Endothelial cell of umbilical vein (primary cell): ENCODE measurements around the gene POLR3B. TPM values are rescaled to one million over a fixed set of nuclear protein-coding genes. Genes with fewer than 3 reads are reported as not detected.

Source experiments
- BruUV-seq: library from RNA; stranded (reverse); fragments of 400-500 nt; replicated peaks from 2 replicates; lab custom pipeline; 2021; lab: Mats Ljungman, UMichigan
- CTCF ChIA-PET: fragments of 300-600, 350-600 bp; sonication (Branson Sonifier 250); formaldehyde crosslinking; loops from one replicate; lab custom pipeline; 2021; ENCODE audit warnings: antibody characterized with exemption, inconsistent platforms; lab: Charles Lee
- POLR2A ChIA-PET: fragments of 300-600, 350-600 bp; sonication (Branson Sonifier 250); formaldehyde crosslinking; loops from one replicate; lab custom pipeline; 2021; ENCODE audit warnings: antibody characterized with exemption, inconsistent platforms; lab: Charles Lee
- DNase-seq: peaks from one replicate; pipeline ENCODE4 v3.0.0-alpha.2; 2011; ENCODE audit warnings: low read depth, low spot score
- FAIRE-seq: peaks from 2 replicates; lab custom pipeline; 2011; peaks lifted over from hg19 to GRCh38; lab: Jason Lieb, UNC
- H2AFZ ChIP-seq: 2 replicates; pipeline ENCODE4 v1.6.0; 2012; ENCODE audit warnings: low read depth, low read length, control low read depth, inconsistent platforms
- H3K27ac ChIP-seq: 2 replicates; pipeline ENCODE4 v1.5.1; 2011; ENCODE audit warnings: low read depth, mild to moderate bottlenecking, control low read depth, low read length, moderate library complexity; ENCODE audit not compliant: insufficient read depth
- H3K27me3 ChIP-seq, 2 experiments: 2 replicates each; pipeline versions ENCODE4 v1.6.0 to v1.6.1; 2011; ENCODE audit warnings: low read length in 2 of 2, mixed read lengths in 1 of 2; ENCODE audit not compliant: control insufficient read depth in 2 of 2, insufficient read depth in 2 of 2
- H3K36me3 ChIP-seq, 2 experiments: 2 replicates in 1 of 2; 3 replicates in 1 of 2; pipeline ENCODE4 v1.5.1; 2011; ENCODE audit warnings: low read length in 2 of 2, mild to moderate bottlenecking in 1 of 2, moderate library complexity in 1 of 2; ENCODE audit not compliant: control insufficient read depth in 2 of 2, insufficient read depth in 2 of 2; ENCODE audit errors: extremely low read depth in 1 of 2
- H3K4me1 ChIP-seq: 3 replicates; pipeline ENCODE4 v1.5.1; 2011; ENCODE audit warnings: mild to moderate bottlenecking, low read length; ENCODE audit not compliant: control insufficient read depth, insufficient read depth; ENCODE audit errors: extremely low read depth
- H3K4me2 ChIP-seq: 2 replicates; pipeline ENCODE4 v1.6.1; 2011; ENCODE audit warnings: low read length, control low read depth, mixed read lengths; ENCODE audit not compliant: insufficient read depth
- H3K4me3 ChIP-seq, 3 experiments: fragments of 200-600 bp in 1 of 3; sonication (generic), shearing (Covaris generic) in 1 of 3; replicated peaks in 1 of 3; 2 replicates each; pipeline ENCODE4 v1.5.1; 2011 to 2016; ENCODE audit warnings: control low read depth in 3 of 3, low read length in 3 of 3, mild to moderate bottlenecking in 2 of 3, inconsistent platforms in 1 of 3, low read depth in 1 of 3, moderate library complexity in 1 of 3; ENCODE audit not compliant: insufficient read depth in 1 of 3
- H3K79me2 ChIP-seq: 2 replicates; pipeline ENCODE4 v1.6.0; 2012; ENCODE audit warnings: low read length, inconsistent platforms; ENCODE audit not compliant: control insufficient read depth, insufficient read depth
- H3K9ac ChIP-seq: replicated peaks from 2 replicates; pipeline ENCODE3; 2011; ENCODE audit warnings: low read length, control low read depth; ENCODE audit not compliant: insufficient read depth; ENCODE audit errors: extremely low read depth
- H3K9me1 ChIP-seq: replicated peaks from 3 replicates; pipeline ENCODE4 v1.6.0; 2011; ENCODE audit warnings: mild to moderate bottlenecking, low read length; ENCODE audit not compliant: control insufficient read depth, insufficient read depth; ENCODE audit errors: extremely low read depth
- H3K9me3 ChIP-seq: replicated peaks from 2 replicates; pipeline ENCODE4 v1.5.1; 2012; ENCODE audit warnings: low read length, inconsistent platforms; ENCODE audit not compliant: control insufficient read depth, insufficient read depth
- H4K20me1 ChIP-seq: replicated peaks from 2 replicates; pipeline ENCODE3; 2011; ENCODE audit warnings: mild to moderate bottlenecking, low read length; ENCODE audit not compliant: control insufficient read depth, insufficient read depth; ENCODE audit errors: extremely low read depth
- CTCF ChIP-seq, 2 donors: IDR thresholded peaks; 1 replicate in 1 of 2; 2 replicates in 1 of 2; pipeline ENCODE4 v1.5.1; 2011; ENCODE audit warnings: low read length in 2 of 2, mild to moderate bottlenecking in 2 of 2, moderate library complexity in 2 of 2, control low read depth in 1 of 2, inconsistent platforms in 1 of 2, low read depth in 1 of 2; ENCODE audit not compliant: insufficient read depth in 1 of 2; ENCODE audit errors: extremely low read depth in 1 of 2
- GATA2 ChIP-seq: IDR thresholded peaks from 2 replicates; pipeline ENCODE4 v1.7.0; 2011; ENCODE audit warnings: low read depth, mild to moderate bottlenecking, moderate library complexity, mixed read lengths, low read length; ENCODE audit not compliant: insufficient read length, insufficient read depth
- JUN ChIP-seq: IDR thresholded peaks from 2 replicates; pipeline ENCODE4 v1.6.1; 2011; ENCODE audit warnings: borderline replicate concordance, low read depth; ENCODE audit not compliant: insufficient read length, insufficient read depth
- MYC ChIP-seq: IDR thresholded peaks from one replicate; pipeline ENCODE4 v1.6.1; 2011; ENCODE audit warnings: mild to moderate bottlenecking, low read depth, low read length
- POLR2A ChIP-seq: IDR thresholded peaks from 2 replicates; pipeline ENCODE4 v1.6.1; 2012; ENCODE audit warnings: low read depth, mild to moderate bottlenecking, control low read depth, low read length
- POLR2AphosphoS5 ChIP-seq: IDR thresholded peaks from 2 replicates; pipeline ENCODE4 v1.6.1; 2012; ENCODE audit warnings: low read depth, mild to moderate bottlenecking, control low read depth, low read length, moderate library complexity; ENCODE audit not compliant: insufficient read depth
- dilution Hi-C: fragments of 300-500 bp; cut with MboI; formaldehyde crosslinking; loops from one replicate; pipeline ENCODE4 v1.15.0; 2019; ENCODE audit warnings: low sequenced_read_pairs; ENCODE audit not compliant: extremely low pct_ligation_motif_present
- intact Hi-C: fragments of 100-400 bp; cut with micrococcal nuclease; formaldehyde crosslinking; loops from one replicate; pipeline ENCODE4 v1.10.0; 2022
- polyA plus RNA-seq, 4 experiments: library from polyadenylated mRNA; depleted of rRNA in 3 of 4; stranded (reverse) in 3 of 4; unstranded in 1 of 4; fragments of >200 nt; gene quantifications; 2 replicates each; pipeline versions ENCODE4 v1.2.1 to v1.2.3, GENCODE V29; 2011 to 2012; ENCODE audit warnings: missing spikeins in 1 of 4
- total RNA-seq: library from RNA; stranded (reverse); gene quantifications from 2 replicates; pipeline ENCODE4 v1.2.3, GENCODE V29; 2021

Gene POLR3B
- total and polyA plus RNA-seq, 2 donors (not counting 3 experiments of a cell fraction or from before 2014, with no cell fraction given), result 6.0 to 12.3 TPM

DNA sequence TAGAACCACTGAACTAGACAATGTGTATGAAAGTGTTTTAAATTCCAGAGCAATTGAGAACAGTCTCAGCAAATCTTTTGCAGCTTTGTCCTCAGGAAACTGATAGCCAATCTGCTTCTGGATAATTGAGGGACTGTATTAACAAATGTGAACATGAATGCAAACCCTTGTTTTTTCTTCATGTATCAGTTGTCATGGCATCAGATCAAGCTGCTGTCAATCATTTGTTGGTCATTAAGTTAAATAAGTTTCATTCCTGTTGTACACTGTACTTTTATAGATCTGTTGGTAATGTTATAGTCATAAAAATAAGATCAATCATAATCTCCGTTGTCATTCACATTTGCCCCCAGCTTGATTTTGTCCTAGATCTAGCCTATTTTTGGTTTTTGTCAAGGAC, 159.8 kb downstream of the POLR3B start:
- intact Hi-C loops, result no loop called here

More for the DNA sequence above, 159.8 kb downstream of the POLR3B start:
- no TSS peak for BruUV-seq
- Histone ChIP-seq H3K4me3 (no peak overlapping the region), H3K9ac (no peak overlapping the region), H3K4me2 (no peak overlapping the region), H3K9me3 (no peaks in the 10 kb centered on the region), H4K20me1 (no peaks in the 10 kb centered on the region), H3K27ac (no peak overlapping the region), H3K79me2 (no peaks in the 10 kb centered on the region), H3K4me1 (no peaks in the 10 kb centered on the region), H3K27me3 (no peaks in the 10 kb centered on the region), H3K9me1 (no peaks in the 10 kb centered on the region), H2AFZ (no peak overlapping the region), H3K36me3 (no peaks in the 10 kb centered on the region)
- ChIA-PET POLR2A (no interaction called here), CTCF (interaction anchor here (1.3 kb wide), 1 partner anchor 12 kb away, joined by 3 read pairs; no protein-coding TSS in a partner anchor)
- TF ChIP-seq POLR2A (no peak), CTCF (IDR thresholded peaks at IDR 0.05; ENCODE audit: extremely low read depth in 1 of 2, insufficient read depth in 1 of 2, low read depth in 1 of 2, low read length in 2 of 2) (no peak), JUN (no peak), GATA2 (no peak), POLR2AphosphoS5 (no peak), MYC (no peak)
- dilution Hi-C loops, result no loop called here
- FAIRE-seq, result no peak
- no peak for DNase-seq
